Endometrium (tissue), 2 donors: ENCODE results near the gene ARHGEF19.
"Not testable (repeated sequence)": the region's sequence is repeated elsewhere in the genome, so short reads cannot be mapped to it uniquely, and the experiment has no call there.

Experiments
- FAIRE-seq: peaks from 2 replicates; lab custom pipeline; 2012; peaks lifted over from hg19 to GRCh38; lab: Jason Lieb, UNC
- donor health status: control.
- donor health status: control.

Gene ARHGEF19

GRCh38 chr1:16212251-16212961 lies at the start of gene ARHGEF19:
Gene ARHGEF19, minus strand, starts transcription at chr1:16212652. Its CDS starts 3,598 bp downstream, at chr1:16209054.
- FAIRE-seq, result no peak

- FAIRE-seq, result no peak
Observed at GRCh38 chr1:16262067-16262466, 49.6 kb upstream of the ARHGEF19 start.

GRCh38 chr1:16260814-16261213 lies 48.4 kb upstream of the ARHGEF19 start:
- no peak for FAIRE-seq

GRCh38 chr1:16258591-16259135 lies 46.2 kb upstream of the ARHGEF19 start:
- FAIRE-seq, result no peak

- FAIRE-seq, result no peak
Observed at GRCh38 chr1:16257968-16258367, 45.5 kb upstream of the ARHGEF19 start.

- not testable (repeated sequence) for FAIRE-seq
Observed at GRCh38 chr1:16257556-16257955, 45.1 kb upstream of the ARHGEF19 start.

- FAIRE-seq, result no peak
Observed at GRCh38 chr1:16256478-16256877, 44.0 kb upstream of the ARHGEF19 start.

- FAIRE-seq, result no peak
Observed at GRCh38 chr1:16254263-16254928, 41.9 kb upstream of the ARHGEF19 start.

GRCh38 chr1:16253332-16253922 lies 41.0 kb upstream of the ARHGEF19 start:
- no peak for FAIRE-seq

- no peak for FAIRE-seq
Observed at GRCh38 chr1:16252912-16253311, 40.5 kb upstream of the ARHGEF19 start.

GRCh38 chr1:16251381-16251780 lies 38.9 kb upstream of the ARHGEF19 start:
- no peak for FAIRE-seq

GRCh38 chr1:16250524-16251251 lies 38.2 kb upstream of the ARHGEF19 start:
- no peak for FAIRE-seq

- FAIRE-seq, result no peak
Observed at GRCh38 chr1:16249596-16250241, 37.3 kb upstream of the ARHGEF19 start.

GRCh38 chr1:16248603-16249516 lies 36.4 kb upstream of the ARHGEF19 start:
- no peak for FAIRE-seq

GRCh38 chr1:16248007-16248436 lies 35.6 kb upstream of the ARHGEF19 start:
- FAIRE-seq, result no peak

GRCh38 chr1:16247441-16247840 lies 35.0 kb upstream of the ARHGEF19 start:
- no peak for FAIRE-seq

- FAIRE-seq, result no peak
Observed at GRCh38 chr1:16246961-16247360, 34.5 kb upstream of the ARHGEF19 start.

- not testable (repeated sequence) for FAIRE-seq
Observed at GRCh38 chr1:16246239-16246638, 33.8 kb upstream of the ARHGEF19 start.

- FAIRE-seq, result no peak
Observed at GRCh38 chr1:16245476-16246196, 33.2 kb upstream of the ARHGEF19 start.
